Endothelial cell of umbilical vein (primary cell): ENCODE measurements around the gene DLX1.

Experiments used
- EZH2 ChIP-seq: IDR thresholded peaks from 2 replicates; pipeline ENCODE4 v1.6.1; 2012; ENCODE audit warnings: borderline replicate concordance, low read depth, mild to moderate bottlenecking, moderate library complexity, low read length, inconsistent platforms; ENCODE audit not compliant: severe bottlenecking
- JUN ChIP-seq: IDR thresholded peaks from 2 replicates; pipeline ENCODE4 v1.6.1; 2011; ENCODE audit warnings: borderline replicate concordance, low read depth; ENCODE audit not compliant: insufficient read length, insufficient read depth
- POLR2A ChIP-seq: IDR thresholded peaks from 2 replicates; pipeline ENCODE4 v1.6.1; 2012; ENCODE audit warnings: low read depth, mild to moderate bottlenecking, control low read depth, low read length
- POLR2AphosphoS5 ChIP-seq: IDR thresholded peaks from 2 replicates; pipeline ENCODE4 v1.6.1; 2012; ENCODE audit warnings: low read depth, mild to moderate bottlenecking, control low read depth, low read length, moderate library complexity; ENCODE audit not compliant: insufficient read depth
- TF ChIP-seq, protein P1 (sequence below), 2 donors: IDR thresholded peaks; 1 replicate in 1 of 2; 2 replicates in 1 of 2; pipeline ENCODE4 v1.5.1; 2011; ENCODE audit warnings: low read length in 2 of 2, mild to moderate bottlenecking in 2 of 2, moderate library complexity in 2 of 2, control low read depth in 1 of 2, inconsistent platforms in 1 of 2, low read depth in 1 of 2; ENCODE audit not compliant: insufficient read depth in 1 of 2; ENCODE audit errors: extremely low read depth in 1 of 2

DNA sequence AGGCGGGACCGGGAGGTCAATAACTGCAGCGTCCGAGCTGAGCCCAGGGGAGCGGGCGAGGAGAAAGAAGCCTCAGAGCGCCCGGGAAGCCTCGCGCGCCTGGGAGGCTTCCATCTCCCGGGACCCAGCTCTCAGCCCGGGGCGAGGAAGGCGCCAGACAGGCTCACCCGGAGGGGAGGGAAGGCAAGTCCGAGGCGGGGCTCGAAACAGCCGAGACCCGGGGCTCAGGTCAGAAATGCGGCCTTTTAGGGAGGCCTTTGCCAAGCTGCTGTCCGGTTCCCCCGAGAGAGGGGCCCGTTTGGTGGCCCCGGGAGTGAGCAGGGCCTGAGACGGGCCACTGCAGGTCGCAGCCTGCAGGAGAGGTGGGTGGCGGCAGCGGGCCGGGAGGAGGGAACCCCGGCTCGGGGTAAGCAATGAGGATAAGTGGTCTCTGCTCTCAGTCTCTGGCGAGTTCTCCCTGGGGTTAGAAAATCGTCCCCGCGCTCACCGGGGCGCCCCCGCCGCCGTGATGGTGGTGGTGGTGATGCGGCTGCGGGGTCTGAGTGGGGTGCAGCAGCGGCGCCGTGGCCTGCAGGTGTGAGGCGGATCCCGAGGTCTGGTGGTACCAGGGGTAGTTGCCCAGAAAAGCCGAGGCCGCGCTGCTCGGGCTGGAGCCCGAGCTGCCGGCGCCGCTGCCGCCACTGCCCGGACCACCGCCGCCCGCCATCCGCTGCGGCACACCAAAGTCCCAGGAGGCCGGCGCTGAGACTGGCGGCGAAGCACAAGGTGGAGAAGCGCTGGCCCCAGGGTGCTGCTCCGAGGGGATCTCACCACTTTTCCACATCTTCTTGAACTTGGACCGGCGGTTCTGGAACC lies 15.0 kb downstream of the DLX1 start:
- TF ChIP-seq, protein P1, sequence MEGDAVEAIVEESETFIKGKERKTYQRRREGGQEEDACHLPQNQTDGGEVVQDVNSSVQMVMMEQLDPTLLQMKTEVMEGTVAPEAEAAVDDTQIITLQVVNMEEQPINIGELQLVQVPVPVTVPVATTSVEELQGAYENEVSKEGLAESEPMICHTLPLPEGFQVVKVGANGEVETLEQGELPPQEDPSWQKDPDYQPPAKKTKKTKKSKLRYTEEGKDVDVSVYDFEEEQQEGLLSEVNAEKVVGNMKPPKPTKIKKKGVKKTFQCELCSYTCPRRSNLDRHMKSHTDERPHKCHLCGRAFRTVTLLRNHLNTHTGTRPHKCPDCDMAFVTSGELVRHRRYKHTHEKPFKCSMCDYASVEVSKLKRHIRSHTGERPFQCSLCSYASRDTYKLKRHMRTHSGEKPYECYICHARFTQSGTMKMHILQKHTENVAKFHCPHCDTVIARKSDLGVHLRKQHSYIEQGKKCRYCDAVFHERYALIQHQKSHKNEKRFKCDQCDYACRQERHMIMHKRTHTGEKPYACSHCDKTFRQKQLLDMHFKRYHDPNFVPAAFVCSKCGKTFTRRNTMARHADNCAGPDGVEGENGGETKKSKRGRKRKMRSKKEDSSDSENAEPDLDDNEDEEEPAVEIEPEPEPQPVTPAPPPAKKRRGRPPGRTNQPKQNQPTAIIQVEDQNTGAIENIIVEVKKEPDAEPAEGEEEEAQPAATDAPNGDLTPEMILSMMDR (IDR thresholded peaks at IDR 0.05; ENCODE audit: extremely low read depth in 1 of 2, insufficient read depth in 1 of 2, low read depth in 1 of 2, low read length in 2 of 2), result no peak
- TF ChIP-seq EZH2 (peak; percentile 91), POLR2A (no peak), JUN (no peak), POLR2AphosphoS5 (no peak)
